ENCODE data around the gene ZBTB7C.

ZBTB7C gene

DNA sequence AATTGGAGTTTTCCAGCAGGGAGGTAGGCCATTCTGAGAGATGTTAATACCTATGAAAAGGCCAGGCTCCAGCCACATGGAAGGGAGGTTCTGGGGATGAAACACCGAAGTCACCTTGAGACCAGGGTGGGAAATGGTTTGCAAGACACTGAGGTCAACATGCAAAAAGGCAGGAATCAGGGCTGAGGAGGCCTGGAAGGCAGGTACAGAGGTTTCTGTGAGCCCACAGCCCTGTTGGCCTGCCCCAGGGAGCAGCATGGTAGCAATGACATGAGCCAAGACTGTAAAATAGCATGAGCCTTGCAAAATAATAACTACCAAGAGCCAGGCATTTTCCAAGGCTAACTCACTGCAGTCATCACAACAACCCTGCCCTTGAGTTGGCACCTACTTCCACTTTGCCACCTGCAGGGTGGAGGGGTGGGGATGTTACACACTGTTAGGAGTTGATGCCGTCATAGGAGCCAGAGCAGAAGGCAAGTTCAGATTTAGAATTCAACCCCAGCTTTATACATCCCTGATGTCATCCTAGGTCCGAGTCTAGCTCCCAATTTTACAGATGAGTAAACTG, 61.3 kb downstream of the ZBTB7C start:
- no peak overlapping the region for H3K4me2 ChIP-seq (ENCODE audit: low read length)
- H3K36me3 ChIP-seq (ENCODE audit: insufficient read depth, low read length): no peaks in the 10 kb centered on the region
- peaks cover 51% of the 10 kb centered on the region for H3K27me3 ChIP-seq (ENCODE audit: control insufficient read depth, insufficient read depth, low read length)
- H3K9ac ChIP-seq (ENCODE audit: low read depth, low read length): no peak overlapping the region
- no peaks in the 10 kb centered on the region for H3K4me1 ChIP-seq (ENCODE audit: control insufficient read depth, insufficient read depth, low read length)
- no peaks in the 10 kb centered on the region for H3K9me3 ChIP-seq (replicated peaks; ENCODE audit: low read length)
- no peak overlapping the region for H3K4me3 ChIP-seq (ENCODE audit: low read length)

DNA sequence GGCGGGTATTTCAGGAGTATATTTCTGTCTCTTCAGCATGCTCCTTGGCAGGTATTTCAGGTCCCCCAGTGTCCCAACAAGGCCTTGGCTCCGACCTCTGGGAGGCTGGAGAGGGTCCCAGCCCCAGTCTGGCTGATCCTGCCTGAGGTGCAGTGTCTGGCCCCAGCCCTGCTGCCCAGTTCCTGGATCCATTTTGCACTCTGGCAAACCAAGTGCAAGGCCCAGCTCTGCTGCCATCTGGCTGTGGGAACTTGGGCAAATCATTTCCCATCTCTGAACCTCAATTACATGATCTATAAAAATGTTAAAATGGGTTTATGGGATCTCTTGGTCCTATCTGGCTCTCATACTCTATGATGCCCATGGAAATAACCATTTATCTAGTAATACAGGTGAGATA, 63.6 kb downstream of the ZBTB7C start:
- Histone ChIP-seq H3K4me1 (ENCODE audit: control insufficient read depth, insufficient read depth, low read length) (no peaks in the 10 kb centered on the region), H3K27me3 (ENCODE audit: control insufficient read depth, insufficient read depth, low read length) (peaks cover 56% of the 10 kb centered on the region), H3K9ac (ENCODE audit: low read depth, low read length) (no peak overlapping the region), H3K4me3 (ENCODE audit: low read length) (no peak overlapping the region), H3K36me3 (ENCODE audit: insufficient read depth, low read length) (no peaks in the 10 kb centered on the region), H3K4me2 (ENCODE audit: low read length) (no peak overlapping the region), H3K9me3 (replicated peaks; ENCODE audit: low read length) (no peaks in the 10 kb centered on the region)

DNA sequence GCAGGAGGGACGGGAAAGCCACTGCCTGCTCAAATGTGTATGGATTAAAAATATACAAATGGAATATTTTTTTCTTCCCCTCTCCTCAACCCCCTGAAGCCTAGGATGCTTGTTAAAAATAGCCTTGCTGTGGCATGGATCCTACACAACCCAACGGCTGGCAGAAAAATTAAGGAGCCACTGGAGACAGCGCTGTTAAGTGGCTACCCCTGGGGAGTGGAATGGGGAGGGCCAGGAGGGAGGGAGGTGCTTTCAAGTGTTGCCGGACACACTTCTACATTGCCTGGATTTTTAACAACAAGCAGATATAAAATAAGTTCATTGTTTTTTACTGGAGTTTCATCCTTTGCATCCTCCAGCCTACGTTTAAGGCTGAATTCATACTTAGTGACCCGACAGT, 66.6 kb downstream of the ZBTB7C start:
- H3K27me3 ChIP-seq (ENCODE audit: control insufficient read depth, insufficient read depth, low read length): peaks cover 55% of the 10 kb centered on the region
- no peaks in the 10 kb centered on the region for H3K9me3 ChIP-seq (replicated peaks; ENCODE audit: low read length)
- H3K4me1 ChIP-seq (ENCODE audit: control insufficient read depth, insufficient read depth, low read length): no peaks in the 10 kb centered on the region
- H3K4me3 ChIP-seq (ENCODE audit: low read length): no peak overlapping the region
- H3K36me3 ChIP-seq (ENCODE audit: insufficient read depth, low read length): no peaks in the 10 kb centered on the region
- H3K9ac ChIP-seq (ENCODE audit: low read depth, low read length): no peak overlapping the region
- H3K4me2 ChIP-seq (ENCODE audit: low read length): no peak overlapping the region

DNA sequence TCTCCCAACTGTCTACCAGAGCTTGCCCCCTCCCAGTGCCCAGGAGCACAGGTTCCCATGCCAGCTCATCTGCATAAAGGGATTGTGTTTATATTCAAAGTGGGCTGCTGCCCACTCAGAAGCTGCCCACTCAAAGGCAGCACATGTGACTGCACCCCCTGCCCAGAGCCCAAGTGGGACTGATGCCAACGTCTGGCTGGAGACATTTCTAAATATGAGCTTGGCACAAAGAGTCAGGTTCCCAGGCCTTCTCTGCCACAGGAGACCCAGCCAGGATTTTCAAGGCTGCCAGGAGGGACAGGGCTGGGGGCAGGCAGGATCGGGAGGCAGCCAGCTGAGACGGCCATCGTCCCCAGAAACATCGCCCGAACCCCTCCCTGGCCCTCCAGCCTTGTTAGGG, 67.1 kb downstream of the ZBTB7C start:
- Histone ChIP-seq H3K9me3 (replicated peaks; ENCODE audit: low read length) (no peaks in the 10 kb centered on the region), H3K36me3 (ENCODE audit: insufficient read depth, low read length) (no peaks in the 10 kb centered on the region), H3K4me1 (ENCODE audit: control insufficient read depth, insufficient read depth, low read length) (no peaks in the 10 kb centered on the region), H3K27me3 (ENCODE audit: control insufficient read depth, insufficient read depth, low read length) (peaks cover 51% of the 10 kb centered on the region), H3K9ac (ENCODE audit: low read depth, low read length) (no peak overlapping the region), H3K4me2 (ENCODE audit: low read length) (no peak overlapping the region), H3K4me3 (ENCODE audit: low read length) (no peak overlapping the region)

DNA sequence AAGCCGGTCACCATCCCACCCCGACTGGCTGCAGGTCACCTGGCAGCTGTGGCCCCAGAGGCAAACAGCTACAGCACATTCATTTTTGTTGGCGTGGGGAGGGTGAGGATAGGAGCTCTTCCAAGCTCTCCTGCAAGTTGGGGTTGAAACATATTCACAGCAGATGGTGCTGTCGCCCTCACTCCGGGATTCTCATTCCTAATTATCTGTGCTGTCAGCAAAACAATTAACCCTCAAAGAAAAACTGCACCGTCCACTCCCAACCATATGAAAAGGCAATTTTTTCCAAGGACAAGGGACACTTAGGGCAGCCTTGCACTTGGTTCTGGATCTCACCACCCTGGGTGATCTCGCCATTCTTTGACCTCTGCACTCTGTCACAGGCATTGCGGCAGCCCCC, 68.6 kb downstream of the ZBTB7C start:
- H3K9ac ChIP-seq (ENCODE audit: low read depth, low read length): no peak overlapping the region
- no peak overlapping the region for H3K4me3 ChIP-seq (ENCODE audit: low read length)
- H3K4me1 ChIP-seq (ENCODE audit: control insufficient read depth, insufficient read depth, low read length): no peaks in the 10 kb centered on the region
- H3K36me3 ChIP-seq (ENCODE audit: insufficient read depth, low read length): no peaks in the 10 kb centered on the region
- peaks cover 51% of the 10 kb centered on the region for H3K27me3 ChIP-seq (ENCODE audit: control insufficient read depth, insufficient read depth, low read length)
- H3K4me2 ChIP-seq (ENCODE audit: low read length): no peak overlapping the region
- H3K9me3 ChIP-seq (replicated peaks; ENCODE audit: low read length): no peaks in the 10 kb centered on the region

DNA sequence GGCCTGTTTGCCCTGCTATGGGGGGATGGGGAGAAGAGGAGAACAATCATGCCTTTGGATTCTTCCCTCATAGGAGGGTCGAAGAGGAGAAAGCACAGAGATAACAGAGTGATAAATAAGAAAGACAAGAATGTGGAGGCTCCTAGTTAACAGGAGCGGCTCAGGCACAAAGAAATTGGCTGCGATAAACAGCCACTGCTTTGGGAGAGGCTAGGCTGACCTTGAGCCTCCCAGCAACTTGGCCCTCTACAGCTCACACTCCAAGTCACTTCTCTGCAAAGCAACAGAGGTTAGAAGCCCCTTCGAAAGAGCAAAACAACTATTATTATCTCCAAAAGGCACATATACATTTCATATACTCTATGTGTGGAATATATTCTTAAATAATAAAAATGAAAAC, 69.5 kb downstream of the ZBTB7C start:
- no peak overlapping the region for H3K4me3 ChIP-seq (ENCODE audit: low read length)
- H3K9me3 ChIP-seq (replicated peaks; ENCODE audit: low read length): no peaks in the 10 kb centered on the region
- H3K4me1 ChIP-seq (ENCODE audit: control insufficient read depth, insufficient read depth, low read length): no peaks in the 10 kb centered on the region
- no peak overlapping the region for H3K9ac ChIP-seq (ENCODE audit: low read depth, low read length)
- H3K36me3 ChIP-seq (ENCODE audit: insufficient read depth, low read length): no peaks in the 10 kb centered on the region
- no peak overlapping the region for H3K4me2 ChIP-seq (ENCODE audit: low read length)
- peaks cover 48% of the 10 kb centered on the region for H3K27me3 ChIP-seq (ENCODE audit: control insufficient read depth, insufficient read depth, low read length)

DNA sequence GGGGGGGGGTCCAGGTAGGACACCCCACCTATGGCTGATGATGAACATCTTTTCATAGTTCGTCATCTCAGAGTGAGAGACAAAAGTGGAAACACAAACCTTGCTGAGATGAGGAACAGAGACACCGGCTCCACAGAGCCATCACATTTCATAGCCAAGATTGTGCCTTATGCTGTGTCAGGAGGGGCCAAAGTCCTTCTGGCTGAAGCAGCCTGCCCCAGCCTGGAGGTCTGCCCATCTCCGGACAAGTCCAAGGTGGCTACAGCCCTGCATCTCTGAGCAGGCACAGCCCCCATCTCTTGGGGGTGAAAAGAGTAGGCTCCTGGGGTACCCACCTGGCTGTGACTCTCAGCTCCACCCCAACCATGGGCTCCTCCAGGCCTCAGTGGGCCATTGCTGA, 70.3 kb downstream of the ZBTB7C start:
- H3K9ac ChIP-seq (ENCODE audit: low read depth, low read length): no peak overlapping the region
- no peaks in the 10 kb centered on the region for H3K36me3 ChIP-seq (ENCODE audit: insufficient read depth, low read length)
- no peak overlapping the region for H3K4me3 ChIP-seq (ENCODE audit: low read length)
- H3K27me3 ChIP-seq (ENCODE audit: control insufficient read depth, insufficient read depth, low read length): peaks cover 50% of the 10 kb centered on the region
- no peaks in the 10 kb centered on the region for H3K4me1 ChIP-seq (ENCODE audit: control insufficient read depth, insufficient read depth, low read length)
- no peak overlapping the region for H3K4me2 ChIP-seq (ENCODE audit: low read length)
- no peaks in the 10 kb centered on the region for H3K9me3 ChIP-seq (replicated peaks; ENCODE audit: low read length)

DNA sequence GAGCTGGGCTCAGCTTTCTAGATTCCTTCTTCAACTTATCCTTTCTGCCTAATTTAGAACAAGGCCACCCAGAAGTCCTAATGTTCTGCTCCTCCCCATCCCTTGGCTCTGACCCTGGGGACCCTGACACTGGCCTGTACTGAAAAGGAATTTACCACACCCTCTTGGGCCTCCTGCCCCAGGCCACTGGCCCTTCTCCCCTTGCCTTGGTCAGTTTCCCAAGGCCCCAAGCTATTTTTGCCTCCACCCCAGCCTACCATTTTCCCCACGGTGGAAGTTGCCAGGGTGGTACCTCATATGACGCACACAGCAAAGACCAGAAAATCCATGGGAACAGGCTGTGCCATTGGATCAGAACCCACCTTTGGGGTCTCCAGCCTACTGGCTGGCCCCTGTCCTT, 72.1 kb downstream of the ZBTB7C start:
- Histone ChIP-seq H3K9ac (ENCODE audit: low read depth, low read length) (no peak overlapping the region), H3K4me3 (ENCODE audit: low read length) (no peak overlapping the region), H3K27me3 (ENCODE audit: control insufficient read depth, insufficient read depth, low read length) (peaks cover 46% of the 10 kb centered on the region), H3K9me3 (replicated peaks; ENCODE audit: low read length) (no peaks in the 10 kb centered on the region), H3K4me1 (ENCODE audit: control insufficient read depth, insufficient read depth, low read length) (no peaks in the 10 kb centered on the region), H3K4me2 (ENCODE audit: low read length) (no peak overlapping the region), H3K36me3 (ENCODE audit: insufficient read depth, low read length) (no peaks in the 10 kb centered on the region)

DNA sequence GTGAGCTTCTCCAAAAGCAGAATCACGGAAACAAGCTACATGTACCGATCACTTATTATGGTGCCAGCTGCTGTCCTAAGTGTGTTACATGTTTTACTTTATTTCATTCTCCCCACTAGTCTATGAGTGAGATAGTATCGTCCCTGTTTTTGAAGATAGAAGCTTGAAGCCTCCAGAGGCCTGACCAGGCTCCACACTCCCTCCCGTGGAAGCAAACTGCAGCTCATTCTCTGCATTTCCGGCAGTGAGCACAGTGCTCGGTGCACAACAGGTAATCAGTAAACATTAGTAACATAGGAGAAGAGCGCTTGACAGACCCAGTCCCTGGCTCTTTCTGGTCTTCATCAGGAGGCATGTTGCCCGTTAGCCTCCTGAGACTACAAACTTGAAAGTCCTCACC, 72.9 kb downstream of the ZBTB7C start:
- Histone ChIP-seq H3K27me3 (ENCODE audit: control insufficient read depth, insufficient read depth, low read length) (peaks cover 42% of the 10 kb centered on the region), H3K4me2 (ENCODE audit: low read length) (no peak overlapping the region)

DNA sequence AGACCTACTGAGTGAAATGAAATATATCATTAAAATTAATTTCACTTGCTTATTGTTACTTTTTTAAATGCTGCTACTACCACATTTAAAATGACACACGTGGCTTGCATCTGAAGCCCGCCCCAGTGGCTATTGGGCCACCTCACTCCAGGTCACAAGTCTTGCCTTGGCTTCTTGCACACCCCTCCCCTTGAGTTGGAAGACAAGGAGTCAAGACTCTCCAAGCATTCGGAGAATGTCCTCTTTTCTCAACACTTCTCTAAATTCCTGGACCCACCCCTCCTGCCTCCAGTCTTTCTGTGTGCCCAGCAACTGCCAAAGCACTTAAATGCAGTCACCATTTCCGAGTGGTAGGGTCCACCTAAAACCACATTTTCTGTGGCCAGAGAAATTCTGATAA, 73.4 kb downstream of the ZBTB7C start:
- Histone ChIP-seq H3K9me3 (replicated peaks; ENCODE audit: low read length) (no peaks in the 10 kb centered on the region), H3K36me3 (ENCODE audit: insufficient read depth, low read length) (no peaks in the 10 kb centered on the region), H3K4me2 (ENCODE audit: low read length) (no peak overlapping the region), H3K27me3 (ENCODE audit: control insufficient read depth, insufficient read depth, low read length) (peaks cover 38% of the 10 kb centered on the region), H3K9ac (ENCODE audit: low read depth, low read length) (no peak overlapping the region), H3K4me1 (ENCODE audit: control insufficient read depth, insufficient read depth, low read length) (peaks cover 1% of the 10 kb centered on the region), H3K4me3 (ENCODE audit: low read length) (no peak overlapping the region)

More for the DNA sequence above, 72.9 kb downstream of the ZBTB7C start:
- Histone ChIP-seq H3K9me3 (replicated peaks; ENCODE audit: low read length) (no peaks in the 10 kb centered on the region), H3K9ac (ENCODE audit: low read depth, low read length) (no peak overlapping the region), H3K4me3 (ENCODE audit: low read length) (no peak overlapping the region), H3K36me3 (ENCODE audit: insufficient read depth, low read length) (no peaks in the 10 kb centered on the region), H3K4me1 (ENCODE audit: control insufficient read depth, insufficient read depth, low read length) (no peaks in the 10 kb centered on the region)

DNA sequence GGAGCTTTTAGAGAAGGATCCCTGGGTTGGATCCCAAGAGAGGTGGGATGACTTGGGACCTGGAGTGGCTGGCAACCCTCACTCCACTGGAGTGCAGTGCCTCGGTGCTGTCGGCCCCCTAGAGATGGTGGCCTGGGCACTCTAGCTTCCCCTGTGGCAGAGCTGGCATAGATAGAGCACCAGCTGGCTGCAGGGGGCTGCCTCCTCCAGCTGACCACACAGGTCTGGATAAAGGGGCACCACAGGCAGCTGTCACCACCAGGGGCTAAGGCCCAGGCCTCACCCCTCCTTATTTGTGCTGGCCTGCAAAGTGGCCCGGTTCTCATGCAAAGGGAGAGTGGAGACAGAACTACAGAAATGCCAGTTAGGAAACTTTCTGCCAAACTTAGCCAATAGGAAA, 74.3 kb downstream of the ZBTB7C start:
- Histone ChIP-seq H3K27me3 (ENCODE audit: control insufficient read depth, insufficient read depth, low read length) (peaks cover 28% of the 10 kb centered on the region), H3K36me3 (ENCODE audit: insufficient read depth, low read length) (no peaks in the 10 kb centered on the region), H3K9ac (ENCODE audit: low read depth, low read length) (no peak overlapping the region), H3K4me1 (ENCODE audit: control insufficient read depth, insufficient read depth, low read length) (peaks cover 9% of the 10 kb centered on the region), H3K9me3 (replicated peaks; ENCODE audit: low read length) (no peaks in the 10 kb centered on the region), H3K4me3 (ENCODE audit: low read length) (no peak overlapping the region), H3K4me2 (ENCODE audit: low read length) (no peak overlapping the region)

DNA sequence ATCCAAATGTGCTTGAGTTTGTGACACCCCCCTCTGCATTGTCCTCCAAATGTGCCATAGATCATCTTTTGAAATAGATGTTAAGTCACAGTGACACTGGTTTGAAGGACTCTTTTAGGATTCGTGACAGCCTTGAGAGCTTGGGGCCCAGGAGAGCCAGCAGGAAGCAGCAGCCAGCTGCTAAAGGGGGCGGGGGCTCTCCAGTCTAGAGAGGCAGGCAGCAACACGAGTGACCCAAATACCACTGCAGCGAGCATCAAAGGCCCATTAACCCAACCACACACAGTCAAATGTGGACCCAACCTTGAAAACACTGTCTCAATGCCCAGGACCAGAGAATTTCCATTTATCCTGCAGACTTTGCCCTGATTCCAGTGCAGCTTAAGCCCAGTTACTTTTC, 75.6 kb downstream of the ZBTB7C start:
- Histone ChIP-seq H3K27me3 (ENCODE audit: control insufficient read depth, insufficient read depth, low read length) (peaks cover 21% of the 10 kb centered on the region), H3K4me2 (ENCODE audit: low read length) (no peak overlapping the region), H3K36me3 (ENCODE audit: insufficient read depth, low read length) (no peaks in the 10 kb centered on the region), H3K9ac (ENCODE audit: low read depth, low read length) (no peak overlapping the region), H3K9me3 (replicated peaks; ENCODE audit: low read length) (no peaks in the 10 kb centered on the region), H3K4me1 (ENCODE audit: control insufficient read depth, insufficient read depth, low read length) (peaks cover 19% of the 10 kb centered on the region), H3K4me3 (ENCODE audit: low read length) (no peak overlapping the region)
